MCF 10A (cell line): ENCODE measurements around the gene KCNMA1. TPM values are rescaled to one million over a fixed set of nuclear protein-coding genes. Genes with fewer than 3 reads are reported as not detected.

Experiments
- BruUV-seq: library from RNA; stranded (reverse); fragments of 400-500 nt; replicated peaks from 2 replicates; lab custom pipeline; 2021; lab: Mats Ljungman, UMichigan
- CTCF ChIA-PET: fragments of 300-600 bp; sonication (Branson Sonifier 250); formaldehyde crosslinking; extraction: SDS; loops from one replicate; lab custom pipeline; 2021; ENCODE audit warnings: antibody characterized with exemption, inconsistent platforms; lab: Yijun Ruan, JAX
- POLR2A ChIA-PET: fragments of 300-600, 350-650 bp; sonication (Branson Sonifier 250); formaldehyde crosslinking; extraction: SDS; loops from one replicate; lab custom pipeline; 2020; ENCODE audit warnings: antibody characterized with exemption, inconsistent platforms; lab: Yijun Ruan, JAX
- DNase-seq: peaks from one replicate; pipeline ENCODE4 v3.0.0-alpha.2; 2018; ENCODE audit not compliant: unreplicated experiment
- H3K27ac Mint-ChIP-seq: one replicate; pipeline ENCODE4 v1.8.0; 2022; ENCODE audit warnings: mild to moderate bottlenecking, low read depth, mixed read lengths; ENCODE audit not compliant: unreplicated experiment
- H3K27me3 Mint-ChIP-seq: one replicate; pipeline ENCODE4 v1.8.0; 2022; ENCODE audit warnings: mixed read lengths; ENCODE audit not compliant: insufficient read depth, unreplicated experiment
- H3K36me3 Mint-ChIP-seq: one replicate; pipeline ENCODE4 v1.8.0; 2022; ENCODE audit warnings: mild to moderate bottlenecking, moderate library complexity, mixed read lengths; ENCODE audit not compliant: insufficient read depth, unreplicated experiment
- H3K4me1 Mint-ChIP-seq: one replicate; pipeline ENCODE4 v1.8.0; 2022; ENCODE audit warnings: mixed read lengths; ENCODE audit not compliant: insufficient read depth, unreplicated experiment
- H3K4me3 Mint-ChIP-seq: one replicate; pipeline ENCODE4 v1.8.0; 2022; ENCODE audit warnings: mild to moderate bottlenecking, moderate library complexity, mixed read lengths; ENCODE audit not compliant: unreplicated experiment
- H3K9me3 Mint-ChIP-seq: one replicate; pipeline ENCODE4 v1.8.0; 2022; ENCODE audit warnings: mixed read lengths; ENCODE audit not compliant: unreplicated experiment
- CTCF ChIP-seq: fragments of 200-600 bp; IDR thresholded peaks from one replicate; pipeline ENCODE4 v1.8.0; 2022; ENCODE audit warnings: antibody characterized with exemption, mild to moderate bottlenecking; ENCODE audit not compliant: unreplicated experiment
- intact Hi-C: fragments of 100-400 bp; cut with micrococcal nuclease; formaldehyde crosslinking; loops from 2 replicates; pipeline ENCODE4 v1.14.1; 2022
- total RNA-seq: library from RNA; stranded (reverse); gene quantifications from 2 replicates; pipeline ENCODE4 v1.2.3, GENCODE V29; 2022

KCNMA1 gene
- total RNA-seq, 1 experiment from 2014 or later: 7.5 TPM

DNA sequence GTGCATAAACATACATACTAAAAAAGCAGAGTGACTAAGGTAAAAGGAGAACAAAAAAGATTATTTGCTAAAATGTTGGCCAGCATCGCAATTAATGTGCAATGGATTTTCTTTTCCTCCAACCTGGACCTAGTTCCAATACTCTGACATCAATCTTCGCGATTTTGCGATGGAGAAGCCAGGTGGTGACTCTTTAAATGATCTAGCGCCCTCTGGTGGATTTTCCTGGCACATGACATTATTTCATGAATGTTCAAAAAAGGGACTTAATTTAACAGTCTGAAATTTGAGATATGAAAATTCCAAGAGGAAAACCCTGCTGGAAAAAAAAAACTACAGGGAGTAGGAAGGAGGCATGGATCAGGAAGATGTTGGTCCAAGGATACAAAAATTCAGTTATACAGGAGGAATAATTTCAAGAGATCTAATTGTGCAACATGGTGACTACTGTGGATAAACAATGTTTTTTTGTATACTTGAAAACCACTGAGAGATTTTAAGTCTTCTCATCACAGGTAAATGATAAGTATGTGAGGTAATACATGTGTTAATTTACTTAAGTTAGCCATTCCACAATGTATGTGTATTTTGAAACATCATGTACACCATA, 4.3 kb upstream of the KCNMA1 start:
- ChIA-PET POLR2A (interaction anchor here (0.6 to 1.8 kb wide), 4 partner anchors 112 to 476 kb away, joined by 4 to 7 read pairs (median 6); no protein-coding TSS in a partner anchor), CTCF (interaction anchor here (0.6 to 7.8 kb wide), 47 partner anchors 9 to 473 kb away, joined by 3 to 267 read pairs (median 4); no protein-coding TSS in a partner anchor)
- no peaks in the 10 kb centered on the region for H3K9me3 Mint-ChIP-seq
- H3K36me3 Mint-ChIP-seq: no peaks in the 10 kb centered on the region
- peaks cover 7% of the 10 kb centered on the region for H3K4me1 Mint-ChIP-seq
- no peak overlapping the region for H3K4me3 Mint-ChIP-seq
- intact Hi-C loops: loop anchor here (1.0 to 5.0 kb wide), 6 partner anchors 69 to 468 kb away; no protein-coding TSS in a partner anchor
- peak; percentile 66 for TF ChIP-seq CTCF
- H3K27me3 Mint-ChIP-seq: no peaks in the 10 kb centered on the region
- peak; percentile 82 for DNase-seq
- no peak overlapping the region for H3K27ac Mint-ChIP-seq
- no TSS peak for BruUV-seq

GRCh38 chr10:77641344-77641743, 3.7 kb upstream of the KCNMA1 start:
- H3K27ac Mint-ChIP-seq: no peak overlapping the region
- POLR2A ChIA-PET: interaction anchor here (1.3 to 1.8 kb wide), 3 partner anchors 390 to 476 kb away, joined by 5 to 7 read pairs (median 6); no protein-coding TSS in a partner anchor

GRCh38 chr10:77640167-77640566, 2.6 kb upstream of the KCNMA1 start:
- no peak overlapping the region for H3K4me3 Mint-ChIP-seq
- no TSS peak for BruUV-seq
- intact Hi-C loops: loop anchor here (5.0 kb wide), 1 partner anchor 128 kb away; no protein-coding TSS in a partner anchor
- H3K27me3 Mint-ChIP-seq: no peaks in the 10 kb centered on the region
- CTCF ChIA-PET: interaction anchor here (0.6 to 7.8 kb wide), 12 partner anchors 8 to 689 kb away, joined by 3 to 267 read pairs (median 6); no protein-coding TSS in a partner anchor
- no peak overlapping the region for H3K27ac Mint-ChIP-seq
- POLR2A ChIA-PET: no interaction called here
- H3K9me3 Mint-ChIP-seq: no peaks in the 10 kb centered on the region
- TF ChIP-seq CTCF: no peak
- H3K36me3 Mint-ChIP-seq: no peaks in the 10 kb centered on the region
- H3K4me1 Mint-ChIP-seq: peaks cover 7% of the 10 kb centered on the region
- no peak for DNase-seq

More at GRCh38 chr10:77641344-77641743, 3.7 kb upstream of the KCNMA1 start:
- intact Hi-C loops: loop anchor here (1.0 to 5.0 kb wide), 3 partner anchors 129 to 467 kb away; no protein-coding TSS in a partner anchor
- BruUV-seq: no TSS peak
- DNase-seq: no peak
- Mint-ChIP-seq H3K9me3 (no peaks in the 10 kb centered on the region), H3K4me1 (peaks cover 7% of the 10 kb centered on the region), H3K27me3 (no peaks in the 10 kb centered on the region), H3K36me3 (no peaks in the 10 kb centered on the region), H3K4me3 (no peak overlapping the region)
- CTCF ChIA-PET: interaction anchor here (0.5 to 7.8 kb wide), 46 partner anchors 9 to 472 kb away, joined by 3 to 267 read pairs (median 4); no protein-coding TSS in a partner anchor
- no peak for TF ChIP-seq CTCF

GRCh38 chr10:77639756-77640155, 2.1 kb upstream of the KCNMA1 start:
- H3K27me3 Mint-ChIP-seq: no peaks in the 10 kb centered on the region
- CTCF ChIA-PET: interaction anchor here (0.6 to 7.8 kb wide), 9 partner anchors 7 to 689 kb away, joined by 3 to 267 read pairs (median 6); no protein-coding TSS in a partner anchor
- peaks cover 7% of the 10 kb centered on the region for H3K4me1 Mint-ChIP-seq
- POLR2A ChIA-PET: no interaction called here
- H3K9me3 Mint-ChIP-seq: no peaks in the 10 kb centered on the region
- no peaks in the 10 kb centered on the region for H3K36me3 Mint-ChIP-seq
- BruUV-seq: no TSS peak
- H3K4me3 Mint-ChIP-seq: no peak overlapping the region
- no peak overlapping the region for H3K27ac Mint-ChIP-seq
- DNase-seq: no peak
- intact Hi-C loops: loop anchor here (5.0 kb wide), 1 partner anchor 127 kb away; no protein-coding TSS in a partner anchor
- no peak for TF ChIP-seq CTCF
